ENCODE results near the gene NXPE3. TPM values are rescaled to one million over a fixed set of nuclear protein-coding genes. Genes with fewer than 3 reads are reported as not detected.

Gene NXPE3
- total RNA-seq, 1 experiment from 2014 or later, result 15.9 TPM

GRCh38 chr3:101779822-101780381, 891 bp downstream of the NXPE3 start:
- H3K23ac ChIP-seq (ENCODE audit: insufficient read length, low read depth, low read length), result no peak overlapping the region
- no peak overlapping the region for H2BK15ac ChIP-seq (ENCODE audit: low read depth, low read length)
- H3K9me3 Mint-ChIP-seq, result no peaks in the 10 kb centered on the region
- peak overlapping the region; percentile 88 for H3K4me3 Mint-ChIP-seq
- no peak overlapping the region for H2BK120ac ChIP-seq (ENCODE audit: low read depth, low read length, poor library complexity, severe bottlenecking)
- no peak overlapping the region for H2BK5ac ChIP-seq (ENCODE audit: insufficient read length, low read length)
- H4K8ac ChIP-seq (replicated peaks; ENCODE audit: insufficient read length, low read depth, low read length), result no peak overlapping the region
- H3K9ac ChIP-seq (ENCODE audit: extremely low read depth, insufficient read length, low read length), result no peak overlapping the region
- no peak overlapping the region for H3K27ac ChIP-seq (ENCODE audit: insufficient read length, low read depth, low read length)
- no peak overlapping the region for H3K18ac ChIP-seq (ENCODE audit: insufficient read length, low read depth, low read length)
- H2AK5ac ChIP-seq (ENCODE audit: insufficient read length, low read length), result no peak overlapping the region
- no CpG with 5 or more reads among the region's 9 CpGs for WGBS (ENCODE audit: extremely low coverage, insufficient read length, low lambda C conversion rate)
- no peak overlapping the region for H4K91ac ChIP-seq (ENCODE audit: insufficient read length, low read depth, low read length)
- no peaks in the 10 kb centered on the region for H3K9me3 ChIP-seq (ENCODE audit: control insufficient read depth, low read depth, low read length)
- H3K36me3 Mint-ChIP-seq (ENCODE audit: insufficient read depth in 1 of 3, low read depth in 3 of 3), result peaks cover 14 to 22% (median 22%) of the 10 kb centered on the region in 3 experiments; a peak in 6 of 7 replicates
- H3K14ac ChIP-seq (ENCODE audit: insufficient read depth, low read length), result no peak overlapping the region
- H3K27ac Mint-ChIP-seq, result 0 out of 7 replicates have a peak overlapping the region, but pooled peaks of 1 of the 3 experiments have one; percentile 13
- H3T11ph ChIP-seq (ENCODE audit: low read length), result no peak overlapping the region
- no peak overlapping the region for H4K5ac ChIP-seq (ENCODE audit: insufficient read length, low read depth, low read length)
- H2BK20ac ChIP-seq (ENCODE audit: low read depth, low read length, poor library complexity, severe bottlenecking), result no peak overlapping the region
- no peak overlapping the region for H3K56ac ChIP-seq (ENCODE audit: insufficient read length, low read depth, low read length)
- peak overlapping the region; percentile 68 for H3K4me2 ChIP-seq (ENCODE audit: insufficient read depth, insufficient read length, low read length)
- H3K79me2 ChIP-seq (ENCODE audit: insufficient read depth, low read length), result no peaks in the 10 kb centered on the region
- peaks cover 21 to 25% of the 10 kb centered on the region in 2 experiments for H3K4me1 Mint-ChIP-seq
- H2BK12ac ChIP-seq (ENCODE audit: insufficient read length, low read depth, low read length), result no peak overlapping the region
- peaks cover 8% of the 10 kb centered on the region for H3K27me3 Mint-ChIP-seq (ENCODE audit: low read depth)
- no peak for DNase-seq
- H3K79me1 ChIP-seq (ENCODE audit: insufficient read depth, low read depth, low read length, poor library complexity, severe bottlenecking), result no peaks in the 10 kb centered on the region
- H3K23me2 ChIP-seq (ENCODE audit: insufficient read length, low read depth, low read length, poor library complexity, severe bottlenecking), result peaks cover 5% of the 10 kb centered on the region
- H3K27me3 ChIP-seq (ENCODE audit: insufficient read depth, low read length), result no peaks in the 10 kb centered on the region
- peaks cover 3% of the 10 kb centered on the region; the same call in 1 of the 2 replicates for H3K4me1 ChIP-seq (ENCODE audit: insufficient read depth, low read length)
- no peak overlapping the region for H2AFZ ChIP-seq (ENCODE audit: low read length)
- no peak for TF ChIP-seq CTCF (conservative IDR thresholded peaks at IDR 0.05)
- no peak overlapping the region for H3K4ac ChIP-seq (ENCODE audit: low read depth, low read length)
- no peaks in the 10 kb centered on the region for H4K20me1 ChIP-seq (ENCODE audit: control insufficient read depth, insufficient read depth, insufficient read length)
